ENCODE measurements around the gene SNTA1. TPM values are rescaled to one million over a fixed set of nuclear protein-coding genes. Genes with fewer than 3 reads are reported as not detected.

The SNTA1 gene
- total RNA-seq, 2 experiments from 2014 or later, result 36.6 to 44.8 TPM

- Histone ChIP-seq H3K9me2 (ENCODE audit: insufficient read depth, low read length) (no peaks in the 10 kb centered on the region), H3K4me3 (ENCODE audit: low read depth, low read length, poor library complexity, severe bottlenecking) (peak overlapping the region; percentile 94), H3K27ac (ENCODE audit: low read depth, low read length, poor library complexity, severe bottlenecking) (no peak overlapping the region), H3K9me3 (ENCODE audit: low read length) (no peaks in the 10 kb centered on the region), H2AFZ (ENCODE audit: low read length) (no peak overlapping the region), H3K4me2 (ENCODE audit: low read length) (peak overlapping the region; percentile 80), H4K20me1 (ENCODE audit: insufficient read depth, low read length) (0 out of 2 replicates have a peak, but pooled peaks cover 7% of the 10 kb centered on the region), H3K4me1 (ENCODE audit: insufficient read depth, low read length, poor library complexity, severe bottlenecking) (peaks cover 32% of the 10 kb centered on the region), H3K36me3 (ENCODE audit: insufficient read depth, low read length) (peaks cover 47% of the 10 kb centered on the region), H3K79me2 (ENCODE audit: insufficient read depth, low read depth, low read length) (peaks cover 65% of the 10 kb centered on the region)
- TF ChIP-seq EZH2phosphoT487 (IDR thresholded peaks at IDR 0.05; ENCODE audit: borderline replicate concordance, low read depth, low read length) (no peak), CTCF (conservative IDR thresholded peaks at IDR 0.05; ENCODE audit: low read length) (no peak)
- POLR2A ChIA-PET, result interaction anchor here (1.6 kb wide), 1 partner anchor 11 kb away, joined by 3 read pairs; no protein-coding TSS in a partner anchor
- intact Hi-C loops (cut with micrococcal nuclease; ENCODE audit: unreplicated experiment), result loop anchor here (5.0 kb wide), 2 partner anchors 252 to 267 kb away; partner anchors contain the start of gene ACTL10
- BruUV-seq (replicated peaks), result no TSS peak
- DNase-seq (ENCODE audit: low spot score), result no peak
- CTCF ChIA-PET (ENCODE audit: unreplicated experiment), result no interaction called here
Observed at GRCh38 chr20:33399924-33400323, 43.6 kb downstream of the SNTA1 start.

- POLR2A ChIA-PET, result interaction anchor here (1.3 kb wide), 1 partner anchor 9 kb away, joined by 6 read pairs; no protein-coding TSS in a partner anchor
- Histone ChIP-seq H3K9me2 (ENCODE audit: insufficient read depth, low read length) (no peaks in the 10 kb centered on the region), H2AFZ (ENCODE audit: low read length) (no peak overlapping the region), H3K4me1 (ENCODE audit: insufficient read depth, low read length, poor library complexity, severe bottlenecking) (peaks cover 12% of the 10 kb centered on the region), H3K4me2 (ENCODE audit: low read length) (no peak overlapping the region), H3K9me3 (ENCODE audit: low read length) (no peaks in the 10 kb centered on the region), H3K27ac (ENCODE audit: low read depth, low read length, poor library complexity, severe bottlenecking) (no peak overlapping the region), H3K4me3 (ENCODE audit: low read depth, low read length, poor library complexity, severe bottlenecking) (no peak overlapping the region), H3K36me3 (ENCODE audit: insufficient read depth, low read length) (peaks cover 91% of the 10 kb centered on the region), H3K79me2 (ENCODE audit: insufficient read depth, low read depth, low read length) (peaks cover 41% of the 10 kb centered on the region), H4K20me1 (ENCODE audit: insufficient read depth, low read length) (no peaks in the 10 kb centered on the region)
- DNase-seq (ENCODE audit: low spot score), result no peak
- CTCF ChIA-PET (ENCODE audit: unreplicated experiment), result interaction anchor here (0.6 kb wide), 1 partner anchor 50 kb away, joined by 4 read pairs; no protein-coding TSS in a partner anchor
- intact Hi-C loops (cut with micrococcal nuclease; ENCODE audit: unreplicated experiment), result no loop called here
- TF ChIP-seq CTCF (conservative IDR thresholded peaks at IDR 0.05; ENCODE audit: low read length) (peak; percentile 70), EZH2phosphoT487 (IDR thresholded peaks at IDR 0.05; ENCODE audit: borderline replicate concordance, low read depth, low read length) (no peak)
- BruUV-seq (replicated peaks), result no TSS peak
Observed at GRCh38 chr20:33394718-33395117, 48.8 kb downstream of the SNTA1 start.

GRCh38 chr20:33393609-33394008 is 50.0 kb downstream of the SNTA1 start:
- intact Hi-C loops (cut with micrococcal nuclease; ENCODE audit: unreplicated experiment), result no loop called here
- Histone ChIP-seq H3K36me3 (ENCODE audit: insufficient read depth, low read length) (peaks cover 91% of the 10 kb centered on the region), H2AFZ (ENCODE audit: low read length) (no peak overlapping the region), H3K9me2 (ENCODE audit: insufficient read depth, low read length) (no peaks in the 10 kb centered on the region), H3K4me1 (ENCODE audit: insufficient read depth, low read length, poor library complexity, severe bottlenecking) (peaks cover 4% of the 10 kb centered on the region), H3K79me2 (ENCODE audit: insufficient read depth, low read depth, low read length) (peaks cover 30% of the 10 kb centered on the region), H3K9me3 (ENCODE audit: low read length) (no peaks in the 10 kb centered on the region), H3K27ac (ENCODE audit: low read depth, low read length, poor library complexity, severe bottlenecking) (no peak overlapping the region), H4K20me1 (ENCODE audit: insufficient read depth, low read length) (no peaks in the 10 kb centered on the region), H3K4me2 (ENCODE audit: low read length) (no peak overlapping the region), H3K4me3 (ENCODE audit: low read depth, low read length, poor library complexity, severe bottlenecking) (no peak overlapping the region)
- no TSS peak for BruUV-seq (replicated peaks)
- POLR2A ChIA-PET, result no interaction called here
- no peak for DNase-seq (ENCODE audit: low spot score)
- TF ChIP-seq CTCF (conservative IDR thresholded peaks at IDR 0.05; ENCODE audit: low read length) (no peak), EZH2phosphoT487 (IDR thresholded peaks at IDR 0.05; ENCODE audit: borderline replicate concordance, low read depth, low read length) (no peak)
- CTCF ChIA-PET (ENCODE audit: unreplicated experiment), result no interaction called here

Measured in OCI-LY7 (cell line).